ENCODE data around the gene GIT1. TPM values are rescaled to one million over a fixed set of nuclear protein-coding genes. Genes with fewer than 3 reads are reported as not detected.

Gene GIT1
- total RNA-seq, 2 donors from 2014 or later = 32.8 to 54.9 TPM

DNA sequence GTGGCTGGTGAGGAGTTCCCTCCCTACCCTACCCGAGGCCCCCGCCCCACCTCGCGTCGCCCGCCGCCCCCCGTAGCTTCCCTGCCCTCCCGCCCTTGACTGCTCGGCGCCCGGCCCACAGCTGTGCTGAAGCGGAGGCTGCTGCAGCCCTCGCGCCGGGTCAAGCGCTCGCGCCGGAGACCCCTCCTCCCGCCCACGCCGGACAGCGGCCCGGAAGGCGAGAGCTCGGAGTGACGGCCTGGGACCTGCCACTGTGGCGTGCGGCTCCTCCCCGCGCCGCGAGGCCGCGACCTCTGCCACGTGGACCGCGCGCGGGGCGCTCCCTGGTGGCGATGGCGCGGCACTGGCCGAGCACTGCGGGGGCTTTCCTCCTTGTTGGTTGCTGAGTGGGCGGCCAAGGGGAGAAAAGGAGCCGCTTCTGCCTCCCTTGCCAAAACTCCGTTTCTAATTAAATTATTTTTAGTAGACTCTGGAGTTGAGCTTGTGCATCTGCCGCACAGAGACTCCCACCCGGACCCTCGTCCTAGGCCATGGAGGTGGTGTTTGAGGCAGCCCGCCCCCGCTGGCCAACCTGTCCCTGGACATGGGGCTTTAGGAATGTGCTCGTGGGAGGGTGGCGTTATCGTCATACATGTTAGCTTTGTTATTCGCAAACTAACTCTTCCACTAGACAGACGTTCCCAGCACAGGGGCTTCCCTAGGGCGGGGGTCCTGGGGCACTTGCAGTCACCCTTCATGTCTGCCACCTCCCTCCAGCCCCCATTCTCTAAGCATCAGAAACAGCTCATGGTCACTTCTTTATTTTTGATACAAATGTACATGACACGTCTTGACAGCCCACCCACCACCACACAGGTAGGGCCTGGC lies 16.5 kb downstream of the GIT1 start:
- Histone ChIP-seq H3K36me3 (peaks cover 6% of the 10 kb centered on the region), H3K4me3 (peak overlapping the region; percentile 3), H3K4me1 (peaks cover 4% of the 10 kb centered on the region), H3K9ac (ENCODE audit: low read depth in 2 of 2, low read length in 2 of 2) (peak overlapping the region in 1 of 2 donors; percentile 6), H3K27me3 (no peaks in the 10 kb centered on the region), H3K27ac (no peak overlapping the region), H3K9me3 (no peaks in the 10 kb centered on the region)
- peak; percentile 47 for DNase-seq
- intact Hi-C loops (cut with DNase I) = no loop called here
- peak; percentile 26 for TF ChIP-seq CTCF (IDR thresholded peaks at IDR 0.05)

DNA sequence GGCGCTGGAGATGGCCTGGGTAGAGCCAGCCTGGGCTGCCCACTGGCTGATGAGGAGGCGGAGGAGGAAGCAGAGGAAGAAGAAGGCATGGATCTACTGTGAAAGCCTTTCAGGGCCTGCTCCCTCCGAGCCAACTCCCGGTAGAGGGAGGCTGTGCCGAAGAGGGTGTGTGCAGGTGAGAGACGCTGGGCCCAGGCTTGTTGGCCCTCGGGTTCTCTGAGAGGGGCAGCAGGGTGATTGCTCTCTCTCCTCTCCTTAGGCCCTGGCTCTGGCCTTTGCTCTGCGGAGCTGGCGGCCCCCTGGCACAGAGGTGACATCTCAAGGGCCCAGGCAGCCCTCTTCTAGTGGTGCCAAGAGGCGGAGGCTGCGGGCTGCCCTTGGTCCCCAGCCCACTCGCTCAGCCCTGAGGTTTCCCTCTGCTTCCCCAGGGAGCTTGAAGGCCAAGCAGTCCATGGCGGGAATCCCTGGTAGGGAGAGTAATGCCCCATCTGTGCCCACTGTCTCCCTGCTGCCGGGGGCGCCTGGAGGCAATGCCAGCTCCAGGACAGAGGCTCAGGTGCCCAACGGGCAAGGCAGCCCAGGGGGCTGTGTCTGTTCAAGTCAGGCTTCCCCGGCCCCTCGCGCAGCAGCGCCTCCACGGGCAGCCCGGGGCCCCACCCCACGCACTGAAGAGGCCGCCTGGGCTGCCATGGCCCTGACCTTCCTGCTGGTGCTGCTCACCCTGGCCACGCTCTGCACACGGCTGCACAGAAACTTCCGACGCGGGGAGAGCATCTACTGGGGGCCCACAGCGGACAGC lies 17.4 kb downstream of the GIT1 start:
- Histone ChIP-seq H3K36me3 (peaks cover 6% of the 10 kb centered on the region), H3K27ac (no peak overlapping the region)
- DNase-seq = peak; percentile 19

DNA sequence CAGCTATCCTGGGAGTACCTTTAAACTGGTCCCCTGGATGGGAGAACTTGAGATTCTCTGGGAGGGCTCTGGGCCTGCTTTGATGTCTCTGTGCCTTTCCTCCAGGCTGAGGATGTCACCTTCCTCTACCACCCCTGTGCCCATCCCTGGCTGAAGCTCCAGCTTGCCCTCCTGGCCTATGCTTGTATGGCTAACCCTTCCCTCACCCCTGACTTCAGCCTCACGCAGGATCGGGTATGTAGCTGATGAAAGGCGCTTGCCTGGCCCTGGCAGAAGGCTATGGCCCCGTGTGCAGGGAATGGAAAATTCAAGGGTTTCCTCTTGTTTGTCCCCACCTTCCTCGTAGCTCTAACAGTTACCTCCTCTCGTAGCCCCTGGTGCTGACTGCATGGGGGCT lies 18.0 kb downstream of the GIT1 start:
- H3K27me3 ChIP-seq = no peaks in the 10 kb centered on the region
- intact Hi-C loops (cut with DNase I) = no loop called here
- H3K9ac ChIP-seq (ENCODE audit: low read depth in 2 of 2, low read length in 2 of 2) = no peak overlapping the region
- no peak overlapping the region for H3K4me3 ChIP-seq
- peaks cover 4% of the 10 kb centered on the region for H3K4me1 ChIP-seq
- H3K36me3 ChIP-seq = peaks cover 6% of the 10 kb centered on the region
- no peak overlapping the region for H3K27ac ChIP-seq
- no peaks in the 10 kb centered on the region for H3K9me3 ChIP-seq
- DNase-seq = peak; percentile 16
- no peak for TF ChIP-seq CTCF (IDR thresholded peaks at IDR 0.05)

More for the DNA sequence above, 17.4 kb downstream of the GIT1 start:
- no peaks in the 10 kb centered on the region for H3K9me3 ChIP-seq
- no peak for TF ChIP-seq CTCF (IDR thresholded peaks at IDR 0.05)
- H3K4me1 ChIP-seq = peaks cover 4% of the 10 kb centered on the region
- H3K4me3 ChIP-seq = peak overlapping the region; percentile 3
- peak overlapping the region in 1 of 2 donors; percentile 29 for H3K9ac ChIP-seq (ENCODE audit: low read depth in 2 of 2, low read length in 2 of 2)
- H3K27me3 ChIP-seq = no peaks in the 10 kb centered on the region
- intact Hi-C loops (cut with DNase I) = no loop called here

GRCh38 chr17:29570521-29570920 lies 18.9 kb downstream of the GIT1 start:
- no peak overlapping the region for H3K27ac ChIP-seq
- no peaks in the 10 kb centered on the region for H3K27me3 ChIP-seq
- no peak overlapping the region for H3K9ac ChIP-seq (ENCODE audit: low read depth in 2 of 2, low read length in 2 of 2)
- DNase-seq = peak; percentile 19
- H3K36me3 ChIP-seq = no peaks in the 10 kb centered on the region
- H3K9me3 ChIP-seq = no peaks in the 10 kb centered on the region
- TF ChIP-seq CTCF (IDR thresholded peaks at IDR 0.05) = no peak
- intact Hi-C loops (cut with DNase I) = no loop called here
- H3K4me3 ChIP-seq = no peak overlapping the region
- H3K4me1 ChIP-seq = peaks cover 4% of the 10 kb centered on the region

GRCh38 chr17:29569245-29569950 lies 20.1 kb downstream of the GIT1 start:
- Histone ChIP-seq H3K9me3 (no peaks in the 10 kb centered on the region), H3K36me3 (no peaks in the 10 kb centered on the region), H3K4me1 (peaks cover 11% of the 10 kb centered on the region), H3K4me3 (peak overlapping the region; percentile 82), H3K9ac (ENCODE audit: low read depth in 2 of 2, low read length in 2 of 2) (peak overlapping the region; percentile 85 to 88), H3K27ac (peak overlapping the region; percentile 86), H3K27me3 (no peaks in the 10 kb centered on the region)
- DNase-seq = peak; percentile 24
- intact Hi-C loops (cut with DNase I) = no loop called here
- no peak for TF ChIP-seq CTCF (IDR thresholded peaks at IDR 0.05)

All from colonic mucosa (tissue), 4 donors.